OCI-LY1 (cell line): ENCODE data around the gene CLEC4E.

Source experiments
- CTCF ChIP-seq: fragments of 200-600 bp; sonication (generic), shearing (Covaris generic); IDR thresholded peaks from 2 replicates; pipeline ENCODE4 v1.5.1; 2017; ENCODE audit warnings: mild to moderate bottlenecking, antibody characterized with exemption, low read length, moderate library complexity, mixed read lengths
- EZH2 ChIP-seq: fragments of 200-600 bp; sonication (generic), shearing (Covaris generic); IDR thresholded peaks from 2 replicates; pipeline ENCODE4 v1.8.0; 2017; ENCODE audit warnings: borderline replicate concordance, mixed run types, mild to moderate bottlenecking, antibody characterized with exemption, low read length, moderate library complexity, mixed read lengths

GRCh38 chr12:8519171-8519570, 21.5 kb downstream of the CLEC4E start:
- TF ChIP-seq CTCF (no peak), EZH2 (no peak)
